GM18519 (cell line): ENCODE measurements around the gene HSF2.
A peak's percentile ranks its signal among the peaks of the same experiment; 100 is the strongest.

Experiments
- ATAC-seq: cut with Tn5 transposase; IDR thresholded peaks from one replicate; pipeline ENCODE4 v1.9.1; 2021; ENCODE audit warnings: mild to moderate bottlenecking, moderate library complexity; ENCODE audit not compliant: unreplicated experiment, low FRiP score

The HSF2 gene

DNA sequence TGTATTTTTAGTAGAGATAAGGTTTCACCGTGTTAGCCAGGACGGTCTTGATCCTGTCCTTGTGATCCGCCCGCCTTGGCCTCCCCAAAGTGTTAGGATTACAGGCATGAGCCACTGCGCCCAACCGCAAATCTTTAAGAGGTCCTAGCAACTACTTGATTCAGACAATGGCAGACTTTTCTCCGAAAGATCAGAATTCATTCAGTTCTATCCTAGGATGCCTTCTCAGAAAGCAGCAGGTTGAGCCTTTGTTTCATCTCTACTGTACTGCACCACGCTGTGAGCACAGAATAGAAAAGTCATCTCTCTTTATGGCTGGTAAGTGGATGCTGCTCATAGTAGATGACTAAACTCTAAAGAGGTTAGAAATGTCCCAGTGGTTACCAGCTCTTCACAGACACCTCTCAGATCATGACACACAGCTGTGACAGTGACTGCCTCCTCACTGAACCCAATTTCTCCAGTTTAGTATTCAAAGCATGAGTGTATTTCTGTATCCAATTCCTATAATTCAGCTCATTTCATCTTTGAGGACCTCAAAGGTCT lies 6.0 kb upstream of the HSF2 start:
- peak; percentile 62 for ATAC-seq

DNA sequence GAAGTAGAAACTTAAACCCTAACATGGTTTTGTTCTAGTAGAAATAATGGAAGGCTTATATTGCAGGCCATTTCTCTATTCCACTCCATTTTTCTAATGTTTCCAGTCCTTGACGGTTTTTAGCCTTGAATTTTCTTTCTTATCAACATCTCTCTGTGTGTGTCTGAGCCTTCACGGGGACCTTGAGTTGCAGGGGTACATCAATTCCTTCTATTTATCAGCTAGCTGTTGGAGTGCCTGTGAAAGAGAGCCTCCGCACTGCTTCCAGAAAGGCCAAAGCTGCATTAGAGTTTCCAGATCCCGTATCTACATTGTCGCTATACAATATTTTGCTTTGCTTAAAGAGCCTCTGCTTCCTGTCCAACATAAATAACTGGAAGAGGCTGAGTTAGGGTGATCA lies 5.4 kb upstream of the HSF2 start:
- ATAC-seq: no peak

DNA sequence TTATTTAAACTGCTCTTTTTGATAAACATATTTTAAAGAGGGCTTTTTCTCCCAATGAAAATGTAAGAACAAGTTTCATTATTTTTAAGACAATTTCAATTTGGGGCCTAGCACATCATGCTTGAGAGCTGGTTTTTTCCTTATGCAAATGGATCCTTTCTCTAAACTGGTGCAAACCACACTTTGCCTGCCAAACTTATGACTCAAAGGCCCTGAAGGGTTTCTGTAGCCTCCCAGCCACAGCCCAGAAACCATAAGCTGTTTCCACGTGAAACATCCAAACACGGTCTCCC lies 451 bp upstream of the HSF2 start:
- ATAC-seq: no peak

- ATAC-seq: peak; percentile 5
Measured at GRCh38 chr6:122400121-122400450, 634 bp downstream of the HSF2 start.

DNA sequence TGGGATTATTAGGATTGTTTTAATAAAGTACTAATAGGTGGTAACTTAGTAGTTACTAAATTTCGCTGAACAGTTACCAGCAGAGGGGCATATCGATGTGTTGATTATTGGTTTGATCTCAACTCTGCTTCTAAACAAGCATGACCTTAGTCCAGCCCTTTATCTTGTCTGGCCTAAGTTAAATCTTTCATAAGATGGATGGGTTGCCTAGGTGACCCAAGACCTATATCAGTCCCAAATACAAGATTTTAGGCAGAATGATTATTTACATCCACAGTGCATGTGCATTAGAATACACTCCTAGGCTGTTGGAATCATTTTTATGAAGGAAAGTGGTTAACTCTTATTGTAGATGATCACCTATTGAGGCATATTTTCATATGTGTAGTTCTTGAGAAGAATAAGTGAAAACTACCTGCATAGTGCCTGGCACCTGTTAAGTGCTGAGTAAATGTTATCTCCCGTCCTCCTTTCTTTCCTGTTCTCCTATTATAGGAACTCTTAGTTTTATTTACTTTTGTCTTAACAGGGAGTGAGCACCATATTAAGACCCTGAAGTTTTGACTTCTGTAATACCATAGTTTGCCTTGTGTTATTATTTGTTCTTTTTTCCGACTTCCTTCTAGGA lies 1.1 kb downstream of the HSF2 start:
- ATAC-seq: no peak

DNA sequence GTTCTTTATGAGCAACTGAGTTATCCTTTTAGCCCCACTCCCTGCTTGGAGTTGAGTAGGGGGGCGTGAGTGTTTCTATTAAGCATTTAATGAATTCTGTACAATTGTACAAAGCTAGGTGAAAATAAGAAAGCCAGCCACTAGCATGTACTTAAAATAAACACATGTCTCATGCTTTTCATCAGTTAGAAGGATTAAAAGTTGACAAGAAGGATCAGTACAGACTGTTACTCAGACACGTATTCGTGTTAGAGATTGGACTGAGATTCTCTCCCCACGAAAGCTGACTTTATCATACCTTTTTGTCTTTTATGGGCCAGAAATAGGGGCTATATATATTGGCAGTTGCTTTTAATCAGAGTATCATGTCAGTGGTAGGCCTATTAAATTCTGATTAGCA lies 1.7 kb downstream of the HSF2 start:
- ATAC-seq: no peak

GRCh38 chr6:122404444-122404843 lies 5.0 kb downstream of the HSF2 start:
- no peak for ATAC-seq

GRCh38 chr6:122405417-122405816 lies 6.0 kb downstream of the HSF2 start:
- ATAC-seq: no peak

- ATAC-seq: no peak
Measured at GRCh38 chr6:122406187-122406586, 6.7 kb downstream of the HSF2 start.

GRCh38 chr6:122407712-122408111 lies 8.3 kb downstream of the HSF2 start:
- no peak for ATAC-seq

GRCh38 chr6:122408240-122408639 lies 8.8 kb downstream of the HSF2 start:
- no peak for ATAC-seq

DNA sequence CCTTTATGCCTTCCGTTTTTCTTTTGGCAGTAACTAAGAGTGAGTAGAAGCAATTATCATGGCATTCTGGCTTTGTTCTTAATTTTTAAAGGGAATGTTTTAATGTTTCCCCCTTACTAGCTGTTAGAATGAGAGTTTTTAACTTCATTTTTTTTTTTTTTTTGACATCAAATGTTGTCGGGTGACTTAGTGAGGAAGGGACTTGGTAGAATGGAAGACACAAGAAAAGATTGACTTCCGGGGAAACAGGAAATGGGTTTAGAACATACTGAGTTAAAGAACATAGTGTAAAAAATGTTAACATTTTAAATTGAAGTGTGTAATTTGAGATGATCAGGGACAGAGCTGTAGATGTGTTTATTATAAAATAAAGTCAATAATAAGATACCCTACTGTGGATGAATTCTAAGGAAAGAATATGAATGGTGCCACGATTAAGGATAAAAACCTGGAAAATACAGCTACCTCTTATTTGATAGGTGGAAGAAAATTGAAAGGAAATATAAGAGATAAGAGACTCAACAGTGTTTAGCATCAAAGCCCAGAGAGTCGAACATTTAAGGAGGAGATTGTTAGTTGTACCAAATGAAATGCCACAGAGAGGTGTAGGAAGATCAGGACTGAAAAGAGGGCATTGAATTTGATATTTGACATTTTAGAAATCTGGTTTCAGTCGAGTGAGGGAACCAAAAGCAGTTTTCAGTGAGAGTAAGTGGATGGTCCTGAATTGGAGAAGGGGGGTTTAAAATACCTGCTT lies 9.4 kb downstream of the HSF2 start:
- no peak for ATAC-seq

DNA sequence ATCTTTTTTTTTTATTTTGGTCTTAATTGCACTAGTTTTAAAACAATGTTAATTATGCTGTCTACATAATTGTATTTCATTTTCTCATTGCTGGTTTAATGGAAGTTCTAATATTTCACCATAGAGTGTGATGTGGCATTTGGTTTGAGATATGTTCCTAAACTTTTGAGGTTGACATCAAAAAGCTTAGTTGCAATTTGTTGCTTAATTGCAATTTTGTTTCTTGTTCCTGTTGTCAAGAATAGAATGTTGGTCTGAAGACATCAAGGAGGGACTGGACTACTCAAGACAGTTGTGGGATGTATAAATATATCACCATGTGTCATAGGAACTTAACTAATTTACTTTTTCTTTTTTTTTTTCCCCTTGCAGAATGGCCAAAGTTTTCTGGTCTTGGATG lies 12.5 kb downstream of the HSF2 start:
- no peak for ATAC-seq

DNA sequence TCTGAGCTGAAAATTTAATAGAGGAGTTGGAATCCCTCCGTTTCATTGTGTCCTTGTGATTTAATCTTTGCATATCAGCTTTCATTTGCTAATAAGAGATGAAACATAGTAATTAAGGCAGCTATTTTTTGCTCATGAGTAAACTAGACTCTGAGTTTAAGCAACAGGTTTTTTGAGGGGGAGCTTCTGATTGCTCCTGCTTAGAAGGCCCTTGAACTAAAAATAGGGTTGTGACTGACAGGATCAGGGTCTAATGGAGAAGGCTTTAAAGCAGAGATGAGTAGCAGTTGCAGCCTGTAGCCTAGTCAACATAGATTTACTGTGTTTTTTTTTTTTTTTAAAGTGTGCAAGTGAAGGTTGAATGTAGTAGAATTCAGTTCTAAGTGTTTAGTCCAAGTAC lies 17.4 kb downstream of the HSF2 start:
- no peak for ATAC-seq

- no peak for ATAC-seq
Measured at GRCh38 chr6:122422003-122422402, 22.6 kb downstream of the HSF2 start.

- ATAC-seq: peak; percentile 89
Measured at GRCh38 chr6:122422614-122423267, 23.3 kb downstream of the HSF2 start.

- no peak for ATAC-seq
Measured at GRCh38 chr6:122423734-122424133, 24.3 kb downstream of the HSF2 start.

DNA sequence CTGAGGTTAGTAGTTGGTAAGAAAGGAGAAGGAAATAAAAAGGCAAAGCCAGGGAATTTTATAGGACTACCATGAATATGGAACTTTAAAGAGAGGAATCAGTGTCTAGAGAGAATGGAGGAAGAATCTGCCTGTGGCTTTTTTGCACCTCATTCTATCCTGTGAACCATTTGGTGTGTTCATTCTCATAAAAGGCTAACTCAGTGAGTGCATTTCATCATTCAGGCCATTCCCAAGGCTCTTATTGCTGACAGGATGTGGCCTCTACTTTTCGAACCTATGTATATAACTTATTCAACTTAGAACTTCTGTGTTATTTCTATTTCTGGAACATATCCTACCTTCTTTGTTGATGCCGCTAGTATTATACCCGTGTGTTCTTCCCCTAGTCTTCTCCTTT lies 27.1 kb downstream of the HSF2 start:
- no peak for ATAC-seq

- no peak for ATAC-seq
Measured at GRCh38 chr6:122428781-122429180, 29.3 kb downstream of the HSF2 start.

GRCh38 chr6:122429323-122429722 lies 29.9 kb downstream of the HSF2 start:
- ATAC-seq: no peak

DNA sequence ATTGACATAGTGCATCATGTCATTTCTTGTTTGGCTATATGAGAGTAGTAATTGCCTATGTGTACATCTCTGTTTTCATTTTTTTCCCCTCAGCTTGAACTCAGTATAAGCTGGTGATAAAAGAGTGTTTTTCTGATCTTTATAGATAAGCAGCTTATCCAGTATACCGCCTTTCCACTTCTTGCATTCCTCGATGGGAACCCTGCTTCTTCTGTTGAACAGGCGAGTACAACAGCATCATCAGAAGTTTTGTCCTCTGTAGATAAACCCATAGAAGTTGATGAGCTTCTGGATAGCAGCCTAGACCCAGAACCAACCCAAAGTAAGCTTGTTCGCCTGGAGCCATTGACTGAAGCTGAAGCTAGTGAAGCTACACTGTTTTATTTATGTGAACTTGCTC lies 32.3 kb downstream of the HSF2 start:
- ATAC-seq: no peak

- no peak for ATAC-seq
Measured at GRCh38 chr6:122432816-122433215, 33.4 kb downstream of the HSF2 start.
